ENCODE data around the gene PDK1. TPM values are rescaled to one million over a fixed set of nuclear protein-coding genes. Genes with fewer than 3 reads are reported as not detected.

The PDK1 gene
- total and polyA plus RNA-seq, 2 donors from 2014 or later = 4.6 to 19.2 TPM

DNA sequence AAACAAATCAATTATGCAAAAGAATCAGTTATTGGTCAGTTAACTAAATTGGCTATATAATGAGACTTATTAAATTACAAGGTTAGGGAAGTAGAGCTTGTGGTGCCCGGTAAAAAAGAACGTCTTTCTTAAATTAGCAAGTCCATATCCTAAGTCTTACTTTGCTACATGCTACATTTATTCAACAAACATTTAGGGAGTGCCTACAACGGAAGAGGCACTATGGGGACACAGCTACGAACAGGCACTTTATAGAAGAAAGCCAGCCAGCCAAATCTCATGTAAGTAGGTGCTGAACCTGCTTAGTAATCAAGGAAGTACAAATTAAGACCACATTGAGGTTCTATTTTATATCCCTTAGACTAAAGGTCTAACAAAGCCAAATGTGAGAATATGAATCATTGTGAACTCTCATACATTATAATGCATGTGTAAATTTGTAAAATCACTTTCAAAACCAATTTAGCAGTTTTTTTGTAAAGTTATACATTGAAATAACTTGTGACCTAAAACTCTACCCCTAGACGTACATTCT is 59.9 kb downstream of the PDK1 start:
- FAIRE-seq = no peak

DNA sequence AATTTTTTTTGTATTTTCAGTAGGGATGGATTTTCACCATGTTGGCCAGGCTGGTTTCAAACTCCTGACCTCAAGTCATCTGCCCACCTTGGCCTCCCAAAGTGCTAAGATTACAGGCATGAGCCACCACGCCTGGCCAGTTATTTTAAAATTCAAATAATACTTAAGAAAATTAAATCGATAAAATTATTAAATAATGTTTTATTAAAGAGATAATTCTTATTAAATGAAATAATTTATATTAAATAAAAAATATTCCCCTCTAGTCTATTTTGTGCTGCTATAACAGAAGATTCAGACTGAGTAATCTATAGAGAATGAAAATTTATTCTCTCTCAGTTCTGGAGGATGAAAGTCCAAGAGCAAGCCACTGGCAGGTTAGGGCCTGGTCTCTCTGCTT is 61.2 kb downstream of the PDK1 start:
- H3K4me3 ChIP-seq (ENCODE audit: low read length in 3 of 3) = no peak overlapping the region
- no peak overlapping the region for H3K9ac ChIP-seq (ENCODE audit: low read length in 3 of 3)
- no peaks in the 10 kb centered on the region for H3K9me3 ChIP-seq (ENCODE audit: control insufficient read depth in 2 of 3, insufficient read depth in 1 of 3, low read length in 3 of 3)
- no peaks in the 10 kb centered on the region for H3K4me1 ChIP-seq (ENCODE audit: control insufficient read depth in 2 of 3, insufficient read depth in 2 of 3, low read depth in 1 of 3, low read length in 3 of 3)
- H3K27me3 ChIP-seq (ENCODE audit: control insufficient read depth, insufficient read depth, low read length) = no peaks in the 10 kb centered on the region
- intact Hi-C loops (cut with DNase I) = no loop called here
- TF ChIP-seq, protein P1, sequence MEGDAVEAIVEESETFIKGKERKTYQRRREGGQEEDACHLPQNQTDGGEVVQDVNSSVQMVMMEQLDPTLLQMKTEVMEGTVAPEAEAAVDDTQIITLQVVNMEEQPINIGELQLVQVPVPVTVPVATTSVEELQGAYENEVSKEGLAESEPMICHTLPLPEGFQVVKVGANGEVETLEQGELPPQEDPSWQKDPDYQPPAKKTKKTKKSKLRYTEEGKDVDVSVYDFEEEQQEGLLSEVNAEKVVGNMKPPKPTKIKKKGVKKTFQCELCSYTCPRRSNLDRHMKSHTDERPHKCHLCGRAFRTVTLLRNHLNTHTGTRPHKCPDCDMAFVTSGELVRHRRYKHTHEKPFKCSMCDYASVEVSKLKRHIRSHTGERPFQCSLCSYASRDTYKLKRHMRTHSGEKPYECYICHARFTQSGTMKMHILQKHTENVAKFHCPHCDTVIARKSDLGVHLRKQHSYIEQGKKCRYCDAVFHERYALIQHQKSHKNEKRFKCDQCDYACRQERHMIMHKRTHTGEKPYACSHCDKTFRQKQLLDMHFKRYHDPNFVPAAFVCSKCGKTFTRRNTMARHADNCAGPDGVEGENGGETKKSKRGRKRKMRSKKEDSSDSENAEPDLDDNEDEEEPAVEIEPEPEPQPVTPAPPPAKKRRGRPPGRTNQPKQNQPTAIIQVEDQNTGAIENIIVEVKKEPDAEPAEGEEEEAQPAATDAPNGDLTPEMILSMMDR (IDR thresholded peaks at IDR 0.05; ENCODE audit: borderline replicate concordance, extremely low read depth, insufficient read depth) = no peak
- DNase-seq = no peak
- no peaks in the 10 kb centered on the region for H3K36me3 ChIP-seq (ENCODE audit: control insufficient read depth in 2 of 3, insufficient read depth in 3 of 3, low read length in 3 of 3)
- no peak for FAIRE-seq
- H3K27ac ChIP-seq (ENCODE audit: low read depth in 2 of 2, low read length in 2 of 2) = no peak overlapping the region

More for the DNA sequence above, 59.9 kb downstream of the PDK1 start:
- intact Hi-C loops (cut with DNase I) = no loop called here
- Histone ChIP-seq H3K4me1 (ENCODE audit: control insufficient read depth in 2 of 3, insufficient read depth in 2 of 3, low read depth in 1 of 3, low read length in 3 of 3) (no peaks in the 10 kb centered on the region), H3K27ac (ENCODE audit: low read depth in 2 of 2, low read length in 2 of 2) (no peak overlapping the region), H3K27me3 (ENCODE audit: control insufficient read depth, insufficient read depth, low read length) (no peaks in the 10 kb centered on the region), H3K36me3 (ENCODE audit: control insufficient read depth in 2 of 3, insufficient read depth in 3 of 3, low read length in 3 of 3) (no peaks in the 10 kb centered on the region), H3K9ac (ENCODE audit: low read length in 3 of 3) (no peak overlapping the region), H3K9me3 (ENCODE audit: control insufficient read depth in 2 of 3, insufficient read depth in 1 of 3, low read length in 3 of 3) (no peaks in the 10 kb centered on the region), H3K4me3 (ENCODE audit: low read length in 3 of 3) (no peak overlapping the region)
- TF ChIP-seq, protein P1 (IDR thresholded peaks at IDR 0.05; ENCODE audit: borderline replicate concordance, extremely low read depth, insufficient read depth) = no peak
- no peak for DNase-seq

DNA sequence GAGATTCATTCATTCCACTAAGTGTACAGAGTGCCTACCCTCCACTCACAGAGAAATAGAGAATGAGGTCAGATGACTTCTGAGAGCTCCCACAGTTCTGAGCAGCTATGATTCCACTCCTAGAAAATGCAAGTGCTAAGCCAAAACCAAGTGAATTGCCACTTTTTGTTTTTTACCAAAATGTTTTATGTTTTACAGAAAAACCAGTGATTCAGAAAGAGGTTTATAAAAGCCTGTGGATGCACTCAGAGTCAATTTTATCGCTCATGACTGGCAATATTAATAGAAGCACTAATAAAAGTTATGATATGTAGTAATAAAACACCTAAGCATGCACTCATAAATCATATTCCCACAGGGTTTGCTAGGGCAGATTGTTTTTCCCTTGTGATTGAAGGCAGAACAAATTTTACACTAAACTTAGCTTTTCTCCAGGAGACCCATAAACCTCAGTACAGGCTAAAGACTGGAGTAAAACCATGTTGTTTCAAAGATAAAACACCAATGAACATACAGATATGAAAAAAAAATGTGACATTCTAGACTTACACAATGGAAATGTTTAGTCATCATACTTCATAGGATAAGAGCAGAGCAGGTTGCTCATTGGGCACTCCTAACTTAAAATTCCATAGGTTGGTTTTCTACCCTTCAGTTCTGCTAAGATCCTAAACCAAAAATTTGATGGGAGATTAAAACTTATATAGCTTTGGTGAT is 67.5 kb downstream of the PDK1 start:
- Histone ChIP-seq H3K4me1 (ENCODE audit: control insufficient read depth in 2 of 3, insufficient read depth in 2 of 3, low read depth in 1 of 3, low read length in 3 of 3) (no peaks in the 10 kb centered on the region), H3K9ac (ENCODE audit: low read length in 3 of 3) (no peak overlapping the region), H3K4me3 (ENCODE audit: low read length in 3 of 3) (no peak overlapping the region), H3K9me3 (ENCODE audit: control insufficient read depth in 2 of 3, insufficient read depth in 1 of 3, low read length in 3 of 3) (no peaks in the 10 kb centered on the region), H3K27me3 (ENCODE audit: control insufficient read depth, insufficient read depth, low read length) (no peaks in the 10 kb centered on the region), H3K27ac (ENCODE audit: low read depth in 2 of 2, low read length in 2 of 2) (no peak overlapping the region), H3K36me3 (ENCODE audit: control insufficient read depth in 2 of 3, insufficient read depth in 3 of 3, low read length in 3 of 3) (no peaks in the 10 kb centered on the region)
- TF ChIP-seq, protein P1 (IDR thresholded peaks at IDR 0.05; ENCODE audit: borderline replicate concordance, extremely low read depth, insufficient read depth) = no peak
- intact Hi-C loops (cut with DNase I) = no loop called here
- DNase-seq (no peak), FAIRE-seq (no peak)
